DOHH2 (cell line): ENCODE measurements around the gene SKAP2.

Source experiments
- H3F3A ChIP-seq: fragments of 200-600 bp; sonication (generic), shearing (Covaris generic); 2 replicates; pipeline ENCODE4 v1.6.0; 2016; ENCODE audit warnings: antibody characterized with exemption, mild to moderate bottlenecking; ENCODE audit not compliant: control insufficient read depth, insufficient read depth
- H3K27ac ChIP-seq: fragments of 200-600 bp; sonication (generic); 2 replicates; pipeline ENCODE4 v1.5.1; 2014; ENCODE audit warnings: low read depth, mild to moderate bottlenecking, low read length, moderate library complexity
- H3K27me3 ChIP-seq: fragments of 200-600 bp; sonication (generic); 2 replicates; pipeline ENCODE4 v1.6.1; 2014; ENCODE audit warnings: mild to moderate bottlenecking, low read length, mixed read lengths; ENCODE audit not compliant: control insufficient read depth
- H3K36me3 ChIP-seq: fragments of 200-600 bp; sonication (generic); 2 replicates; pipeline ENCODE4 v1.6.1; 2014; ENCODE audit warnings: mild to moderate bottlenecking, low read length, moderate library complexity, mixed read lengths; ENCODE audit not compliant: control insufficient read depth
- H3K4me1 ChIP-seq: fragments of 200-600 bp; sonication (generic); 2 replicates; pipeline ENCODE4 v1.6.1; 2014; ENCODE audit warnings: mild to moderate bottlenecking, low read length, mixed read lengths; ENCODE audit not compliant: control insufficient read depth
- H3K4me2 ChIP-seq: fragments of 200-600 bp; sonication (generic); 2 replicates; pipeline ENCODE4 v1.6.0; 2014; ENCODE audit warnings: mild to moderate bottlenecking, low read length, moderate library complexity
- H3K4me3 ChIP-seq: fragments of 200-600 bp; sonication (generic); 2 replicates; pipeline ENCODE4 v1.5.1; 2014; ENCODE audit warnings: mild to moderate bottlenecking, low read length, mixed read lengths
- H3K79me2 ChIP-seq: fragments of 200-600 bp; sonication (generic); 2 replicates; pipeline ENCODE4 v1.6.1; 2014; ENCODE audit warnings: mild to moderate bottlenecking, low read length, mixed read lengths; ENCODE audit not compliant: control insufficient read depth
- H3K9me2 ChIP-seq: fragments of 200-600 bp; sonication (generic); replicated peaks from 2 replicates; pipeline ENCODE4 v1.6.1; 2014; ENCODE audit warnings: mild to moderate bottlenecking, low read length, mixed read lengths; ENCODE audit not compliant: control insufficient read depth
- H3K9me3 ChIP-seq: fragments of 200-600 bp; sonication (generic); 2 replicates; pipeline ENCODE4 v1.6.1; 2014; ENCODE audit warnings: antibody characterized with exemption, low read length, mixed read lengths; ENCODE audit not compliant: control insufficient read depth, insufficient read depth
- H4K20me1 ChIP-seq: fragments of 200-600 bp; sonication (generic); 2 replicates; pipeline ENCODE4 v1.6.0; 2014; ENCODE audit warnings: low read depth, mild to moderate bottlenecking, antibody characterized with exemption, low read length, moderate library complexity; ENCODE audit not compliant: control insufficient read depth, insufficient read depth
- EZH2phosphoT487 ChIP-seq: fragments of 200-600 bp; sonication (generic); IDR thresholded peaks from 2 replicates; pipeline ENCODE4 v1.6.1; 2017; ENCODE audit warnings: borderline replicate concordance, mild to moderate bottlenecking, antibody characterized with exemption, low read length, moderate library complexity, mixed read lengths
- TF ChIP-seq, protein P1 (sequence below): fragments of 200-600 bp; sonication (generic); IDR thresholded peaks from one replicate; pipeline ENCODE4 v1.5.1; 2014; ENCODE audit warnings: antibody characterized with exemption, mild to moderate bottlenecking, low read depth, low read length; ENCODE audit not compliant: poor library complexity, severe bottlenecking

The SKAP2 gene

DNA sequence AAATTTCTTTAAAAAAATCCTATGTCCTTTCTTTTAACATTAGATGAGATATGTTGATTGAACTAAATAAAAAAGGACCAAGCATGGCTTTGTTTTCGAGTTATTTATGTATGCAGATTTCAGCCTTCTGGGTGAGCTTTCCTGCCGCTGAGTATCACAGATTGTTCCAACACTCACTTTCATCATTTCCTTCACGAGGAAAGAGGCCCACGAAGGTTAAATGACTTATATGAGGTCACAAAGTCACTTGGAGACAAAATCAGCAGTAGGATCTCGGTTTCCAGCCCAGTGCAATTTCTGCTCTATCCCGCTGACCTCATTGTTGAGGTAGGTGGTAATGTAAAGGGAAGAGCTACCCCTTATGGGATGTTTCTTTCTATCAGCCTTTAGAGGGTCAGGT lies 226.8 kb downstream of the SKAP2 start:
- H3F3A ChIP-seq: no peaks in the 10 kb centered on the region
- no peak overlapping the region for H3K27ac ChIP-seq
- no peaks in the 10 kb centered on the region for H4K20me1 ChIP-seq
- no peaks in the 10 kb centered on the region for H3K9me3 ChIP-seq
- TF ChIP-seq EZH2phosphoT487: no peak
- TF ChIP-seq, protein P1, sequence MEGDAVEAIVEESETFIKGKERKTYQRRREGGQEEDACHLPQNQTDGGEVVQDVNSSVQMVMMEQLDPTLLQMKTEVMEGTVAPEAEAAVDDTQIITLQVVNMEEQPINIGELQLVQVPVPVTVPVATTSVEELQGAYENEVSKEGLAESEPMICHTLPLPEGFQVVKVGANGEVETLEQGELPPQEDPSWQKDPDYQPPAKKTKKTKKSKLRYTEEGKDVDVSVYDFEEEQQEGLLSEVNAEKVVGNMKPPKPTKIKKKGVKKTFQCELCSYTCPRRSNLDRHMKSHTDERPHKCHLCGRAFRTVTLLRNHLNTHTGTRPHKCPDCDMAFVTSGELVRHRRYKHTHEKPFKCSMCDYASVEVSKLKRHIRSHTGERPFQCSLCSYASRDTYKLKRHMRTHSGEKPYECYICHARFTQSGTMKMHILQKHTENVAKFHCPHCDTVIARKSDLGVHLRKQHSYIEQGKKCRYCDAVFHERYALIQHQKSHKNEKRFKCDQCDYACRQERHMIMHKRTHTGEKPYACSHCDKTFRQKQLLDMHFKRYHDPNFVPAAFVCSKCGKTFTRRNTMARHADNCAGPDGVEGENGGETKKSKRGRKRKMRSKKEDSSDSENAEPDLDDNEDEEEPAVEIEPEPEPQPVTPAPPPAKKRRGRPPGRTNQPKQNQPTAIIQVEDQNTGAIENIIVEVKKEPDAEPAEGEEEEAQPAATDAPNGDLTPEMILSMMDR: no peak
- H3K4me1 ChIP-seq: no peaks in the 10 kb centered on the region
- no peak overlapping the region for H3K4me3 ChIP-seq
- no peak overlapping the region for H3K4me2 ChIP-seq
- H3K36me3 ChIP-seq: no peaks in the 10 kb centered on the region
- H3K79me2 ChIP-seq: no peaks in the 10 kb centered on the region
- H3K9me2 ChIP-seq: no peaks in the 10 kb centered on the region
- no peaks in the 10 kb centered on the region for H3K27me3 ChIP-seq

- H3K9me2 ChIP-seq: no peaks in the 10 kb centered on the region
- no peak overlapping the region for H3K4me2 ChIP-seq
- TF ChIP-seq, protein P1: no peak
- no peak for TF ChIP-seq EZH2phosphoT487
- H3K4me3 ChIP-seq: no peak overlapping the region
- no peaks in the 10 kb centered on the region for H4K20me1 ChIP-seq
- no peak overlapping the region for H3K27ac ChIP-seq
- H3K9me3 ChIP-seq: no peaks in the 10 kb centered on the region
- H3K27me3 ChIP-seq: no peaks in the 10 kb centered on the region
- H3K36me3 ChIP-seq: no peaks in the 10 kb centered on the region
- H3K4me1 ChIP-seq: no peaks in the 10 kb centered on the region
- no peaks in the 10 kb centered on the region for H3K79me2 ChIP-seq
- H3F3A ChIP-seq: no peaks in the 10 kb centered on the region
Observed at GRCh38 chr7:26636808-26637207, 227.6 kb downstream of the SKAP2 start.

GRCh38 chr7:26633557-26633956 lies 230.8 kb downstream of the SKAP2 start:
- Histone ChIP-seq H3K27me3 (no peaks in the 10 kb centered on the region), H3K9me3 (no peaks in the 10 kb centered on the region), H4K20me1 (no peaks in the 10 kb centered on the region), H3K79me2 (no peaks in the 10 kb centered on the region), H3K36me3 (no peaks in the 10 kb centered on the region), H3K9me2 (no peaks in the 10 kb centered on the region), H3K4me1 (no peaks in the 10 kb centered on the region), H3K27ac (no peak overlapping the region), H3F3A (no peaks in the 10 kb centered on the region), H3K4me2 (no peak overlapping the region), H3K4me3 (no peak overlapping the region)
- TF ChIP-seq EZH2phosphoT487: no peak
- TF ChIP-seq, protein P1: no peak

GRCh38 chr7:26631601-26632000 lies 232.8 kb downstream of the SKAP2 start:
- no peaks in the 10 kb centered on the region for H4K20me1 ChIP-seq
- H3K36me3 ChIP-seq: no peaks in the 10 kb centered on the region
- no peaks in the 10 kb centered on the region for H3K9me3 ChIP-seq
- H3K79me2 ChIP-seq: no peaks in the 10 kb centered on the region
- H3F3A ChIP-seq: no peaks in the 10 kb centered on the region
- H3K27me3 ChIP-seq: no peaks in the 10 kb centered on the region
- H3K4me2 ChIP-seq: no peak overlapping the region
- no peaks in the 10 kb centered on the region for H3K4me1 ChIP-seq
- no peak for TF ChIP-seq EZH2phosphoT487
- TF ChIP-seq, protein P1: no peak
- H3K27ac ChIP-seq: no peak overlapping the region
- H3K4me3 ChIP-seq: no peak overlapping the region
- no peaks in the 10 kb centered on the region for H3K9me2 ChIP-seq
